Endothelial cell of umbilical vein (primary cell): ENCODE data around the gene COQ2. TPM values are rescaled to one million over a fixed set of nuclear protein-coding genes. Genes with fewer than 3 reads are reported as not detected.

Source experiments
- BruUV-seq: library from RNA; stranded (reverse); fragments of 400-500 nt; replicated peaks from 2 replicates; lab custom pipeline; 2021; lab: Mats Ljungman, UMichigan
- CTCF ChIA-PET: fragments of 300-600, 350-600 bp; sonication (Branson Sonifier 250); formaldehyde crosslinking; loops from one replicate; lab custom pipeline; 2021; ENCODE audit warnings: antibody characterized with exemption, inconsistent platforms; lab: Charles Lee
- POLR2A ChIA-PET: fragments of 300-600, 350-600 bp; sonication (Branson Sonifier 250); formaldehyde crosslinking; loops from one replicate; lab custom pipeline; 2021; ENCODE audit warnings: antibody characterized with exemption, inconsistent platforms; lab: Charles Lee
- DNase-seq: peaks from one replicate; pipeline ENCODE4 v3.0.0-alpha.2; 2011; ENCODE audit warnings: low read depth, low spot score
- FAIRE-seq: peaks from 2 replicates; lab custom pipeline; 2011; peaks lifted over from hg19 to GRCh38; lab: Jason Lieb, UNC
- H2AFZ ChIP-seq: 2 replicates; pipeline ENCODE4 v1.6.0; 2012; ENCODE audit warnings: low read depth, low read length, control low read depth, inconsistent platforms
- H3K27ac ChIP-seq: 2 replicates; pipeline ENCODE4 v1.5.1; 2011; ENCODE audit warnings: low read depth, mild to moderate bottlenecking, control low read depth, low read length, moderate library complexity; ENCODE audit not compliant: insufficient read depth
- H3K27me3 ChIP-seq, 2 experiments: 2 replicates each; pipeline versions ENCODE4 v1.6.0 to v1.6.1; 2011; ENCODE audit warnings: low read length in 2 of 2, mixed read lengths in 1 of 2; ENCODE audit not compliant: control insufficient read depth in 2 of 2, insufficient read depth in 2 of 2
- H3K36me3 ChIP-seq, 2 experiments: 2 replicates in 1 of 2; 3 replicates in 1 of 2; pipeline ENCODE4 v1.5.1; 2011; ENCODE audit warnings: low read length in 2 of 2, mild to moderate bottlenecking in 1 of 2, moderate library complexity in 1 of 2; ENCODE audit not compliant: control insufficient read depth in 2 of 2, insufficient read depth in 2 of 2; ENCODE audit errors: extremely low read depth in 1 of 2
- H3K4me1 ChIP-seq: 3 replicates; pipeline ENCODE4 v1.5.1; 2011; ENCODE audit warnings: mild to moderate bottlenecking, low read length; ENCODE audit not compliant: control insufficient read depth, insufficient read depth; ENCODE audit errors: extremely low read depth
- H3K4me2 ChIP-seq: 2 replicates; pipeline ENCODE4 v1.6.1; 2011; ENCODE audit warnings: low read length, control low read depth, mixed read lengths; ENCODE audit not compliant: insufficient read depth
- H3K4me3 ChIP-seq, 3 experiments: fragments of 200-600 bp in 1 of 3; sonication (generic), shearing (Covaris generic) in 1 of 3; replicated peaks in 1 of 3; 2 replicates each; pipeline ENCODE4 v1.5.1; 2011 to 2016; ENCODE audit warnings: control low read depth in 3 of 3, low read length in 3 of 3, mild to moderate bottlenecking in 2 of 3, inconsistent platforms in 1 of 3, low read depth in 1 of 3, moderate library complexity in 1 of 3; ENCODE audit not compliant: insufficient read depth in 1 of 3
- H3K79me2 ChIP-seq: 2 replicates; pipeline ENCODE4 v1.6.0; 2012; ENCODE audit warnings: low read length, inconsistent platforms; ENCODE audit not compliant: control insufficient read depth, insufficient read depth
- H3K9ac ChIP-seq: replicated peaks from 2 replicates; pipeline ENCODE3; 2011; ENCODE audit warnings: low read length, control low read depth; ENCODE audit not compliant: insufficient read depth; ENCODE audit errors: extremely low read depth
- H3K9me1 ChIP-seq: replicated peaks from 3 replicates; pipeline ENCODE4 v1.6.0; 2011; ENCODE audit warnings: mild to moderate bottlenecking, low read length; ENCODE audit not compliant: control insufficient read depth, insufficient read depth; ENCODE audit errors: extremely low read depth
- H3K9me3 ChIP-seq: replicated peaks from 2 replicates; pipeline ENCODE4 v1.5.1; 2012; ENCODE audit warnings: low read length, inconsistent platforms; ENCODE audit not compliant: control insufficient read depth, insufficient read depth
- H4K20me1 ChIP-seq: replicated peaks from 2 replicates; pipeline ENCODE3; 2011; ENCODE audit warnings: mild to moderate bottlenecking, low read length; ENCODE audit not compliant: control insufficient read depth, insufficient read depth; ENCODE audit errors: extremely low read depth
- EZH2 ChIP-seq: IDR thresholded peaks from 2 replicates; pipeline ENCODE4 v1.6.1; 2012; ENCODE audit warnings: borderline replicate concordance, low read depth, mild to moderate bottlenecking, moderate library complexity, low read length, inconsistent platforms; ENCODE audit not compliant: severe bottlenecking
- FOS ChIP-seq: IDR thresholded peaks from 2 replicates; pipeline ENCODE4 v1.6.1; 2011; ENCODE audit warnings: mild to moderate bottlenecking, low read length, moderate library complexity, borderline replicate concordance; ENCODE audit not compliant: insufficient read depth
- GATA2 ChIP-seq: IDR thresholded peaks from 2 replicates; pipeline ENCODE4 v1.7.0; 2011; ENCODE audit warnings: low read depth, mild to moderate bottlenecking, moderate library complexity, mixed read lengths, low read length; ENCODE audit not compliant: insufficient read length, insufficient read depth
- JUN ChIP-seq: IDR thresholded peaks from 2 replicates; pipeline ENCODE4 v1.6.1; 2011; ENCODE audit warnings: borderline replicate concordance, low read depth; ENCODE audit not compliant: insufficient read length, insufficient read depth
- MYC ChIP-seq: IDR thresholded peaks from one replicate; pipeline ENCODE4 v1.6.1; 2011; ENCODE audit warnings: mild to moderate bottlenecking, low read depth, low read length
- POLR2A ChIP-seq: IDR thresholded peaks from 2 replicates; pipeline ENCODE4 v1.6.1; 2012; ENCODE audit warnings: low read depth, mild to moderate bottlenecking, control low read depth, low read length
- POLR2AphosphoS5 ChIP-seq: IDR thresholded peaks from 2 replicates; pipeline ENCODE4 v1.6.1; 2012; ENCODE audit warnings: low read depth, mild to moderate bottlenecking, control low read depth, low read length, moderate library complexity; ENCODE audit not compliant: insufficient read depth
- dilution Hi-C: fragments of 300-500 bp; cut with MboI; formaldehyde crosslinking; loops from one replicate; pipeline ENCODE4 v1.15.0; 2019; ENCODE audit warnings: low sequenced_read_pairs; ENCODE audit not compliant: extremely low pct_ligation_motif_present
- intact Hi-C: fragments of 100-400 bp; cut with micrococcal nuclease; formaldehyde crosslinking; loops from one replicate; pipeline ENCODE4 v1.10.0; 2022
- polyA plus RNA-seq, 4 experiments: library from polyadenylated mRNA; depleted of rRNA in 3 of 4; stranded (reverse) in 3 of 4; unstranded in 1 of 4; fragments of >200 nt; gene quantifications; 2 replicates each; pipeline versions ENCODE4 v1.2.1 to v1.2.3, GENCODE V29; 2011 to 2012; ENCODE audit warnings: missing spikeins in 1 of 4
- total RNA-seq: library from RNA; stranded (reverse); gene quantifications from 2 replicates; pipeline ENCODE4 v1.2.3, GENCODE V29; 2021
- TF ChIP-seq, protein P1 (sequence below), 2 donors: IDR thresholded peaks; 1 replicate in 1 of 2; 2 replicates in 1 of 2; pipeline ENCODE4 v1.5.1; 2011; ENCODE audit warnings: low read length in 2 of 2, mild to moderate bottlenecking in 2 of 2, moderate library complexity in 2 of 2, control low read depth in 1 of 2, inconsistent platforms in 1 of 2, low read depth in 1 of 2; ENCODE audit not compliant: insufficient read depth in 1 of 2; ENCODE audit errors: extremely low read depth in 1 of 2
- TF ChIP-seq, protein P2 (sequence below): IDR thresholded peaks from 2 replicates; pipeline ENCODE4 v1.6.1; 2011; ENCODE audit not compliant: insufficient read depth, insufficient read length

COQ2 gene
- total and polyA plus RNA-seq, 2 donors (not counting 3 experiments of a cell fraction or from before 2014, with no cell fraction given): 25.5 to 28.0 TPM

DNA sequence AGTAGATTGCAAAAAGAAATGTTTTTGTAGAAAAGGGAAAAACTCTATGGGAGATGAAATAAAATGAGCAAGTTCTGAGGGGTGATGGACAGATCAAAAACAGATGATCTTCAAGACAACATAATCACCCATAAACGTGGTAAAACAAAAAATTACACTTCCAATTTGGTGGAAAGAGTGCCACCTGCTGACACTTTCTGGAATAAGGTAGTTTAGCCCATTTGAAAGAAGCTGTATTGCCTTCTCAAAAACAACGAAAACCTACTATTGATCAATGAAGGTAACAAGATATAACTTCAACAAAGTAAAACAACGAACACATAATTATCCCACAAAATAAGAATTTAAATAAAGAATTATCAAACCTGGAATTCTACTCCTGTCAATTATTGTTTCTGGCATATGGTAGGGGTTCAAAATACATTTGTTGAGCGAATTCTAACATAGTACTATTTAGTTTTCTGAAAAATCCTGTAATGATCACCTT, 2.5 kb downstream of the COQ2 start:
- ChIA-PET POLR2A (interaction anchor here (0.8 kb wide), 1 partner anchor 173 kb away, joined by 3 read pairs; the partner anchor contains the start of genes HELQ and MRPS18C), CTCF (interaction anchor here (0.5 to 5.4 kb wide), 66 partner anchors 9 to 820 kb away, joined by 3 to 146 read pairs (median 4); partner anchors contain the start of genes COPS4, HELQ, LIN54 and MRPS18C)
- TF ChIP-seq FOS (no peak), JUN (no peak)
- TF ChIP-seq, protein P1, sequence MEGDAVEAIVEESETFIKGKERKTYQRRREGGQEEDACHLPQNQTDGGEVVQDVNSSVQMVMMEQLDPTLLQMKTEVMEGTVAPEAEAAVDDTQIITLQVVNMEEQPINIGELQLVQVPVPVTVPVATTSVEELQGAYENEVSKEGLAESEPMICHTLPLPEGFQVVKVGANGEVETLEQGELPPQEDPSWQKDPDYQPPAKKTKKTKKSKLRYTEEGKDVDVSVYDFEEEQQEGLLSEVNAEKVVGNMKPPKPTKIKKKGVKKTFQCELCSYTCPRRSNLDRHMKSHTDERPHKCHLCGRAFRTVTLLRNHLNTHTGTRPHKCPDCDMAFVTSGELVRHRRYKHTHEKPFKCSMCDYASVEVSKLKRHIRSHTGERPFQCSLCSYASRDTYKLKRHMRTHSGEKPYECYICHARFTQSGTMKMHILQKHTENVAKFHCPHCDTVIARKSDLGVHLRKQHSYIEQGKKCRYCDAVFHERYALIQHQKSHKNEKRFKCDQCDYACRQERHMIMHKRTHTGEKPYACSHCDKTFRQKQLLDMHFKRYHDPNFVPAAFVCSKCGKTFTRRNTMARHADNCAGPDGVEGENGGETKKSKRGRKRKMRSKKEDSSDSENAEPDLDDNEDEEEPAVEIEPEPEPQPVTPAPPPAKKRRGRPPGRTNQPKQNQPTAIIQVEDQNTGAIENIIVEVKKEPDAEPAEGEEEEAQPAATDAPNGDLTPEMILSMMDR (IDR thresholded peaks at IDR 0.05; ENCODE audit: extremely low read depth in 1 of 2, insufficient read depth in 1 of 2, low read depth in 1 of 2, low read length in 2 of 2): peak; percentile 44 to 49
- peaks cover 7% of the 10 kb centered on the region for H3K79me2 ChIP-seq
- no peak overlapping the region for H3K4me3 ChIP-seq
- H4K20me1 ChIP-seq: no peaks in the 10 kb centered on the region
- intact Hi-C loops (loop anchor here (1.0 to 5.0 kb wide), 3 partner anchors 227 to 820 kb away; no protein-coding TSS in a partner anchor), dilution Hi-C loops (no loop called here)
- no peak overlapping the region for H3K27ac ChIP-seq
- H2AFZ ChIP-seq: no peak overlapping the region
- BruUV-seq: no TSS peak
- FAIRE-seq: peak; percentile 82
- no peaks in the 10 kb centered on the region for H3K9me3 ChIP-seq
- H3K9ac ChIP-seq: no peak overlapping the region
- H3K36me3 ChIP-seq: no peaks in the 10 kb centered on the region
- peaks cover 23% of the 10 kb centered on the region for H3K4me1 ChIP-seq
- H3K27me3 ChIP-seq: no peaks in the 10 kb centered on the region
- peak; percentile 79 for DNase-seq
- peak overlapping the region; percentile 12 for H3K4me2 ChIP-seq
- H3K9me1 ChIP-seq: no peaks in the 10 kb centered on the region

GRCh38 chr4:83281307-83281706, 3.3 kb downstream of the COQ2 start:
- peaks cover 23% of the 10 kb centered on the region for H3K4me1 ChIP-seq
- CTCF ChIA-PET: interaction anchor here (0.8 to 5.4 kb wide), 23 partner anchors 10 to 542 kb away, joined by 3 to 146 read pairs (median 7); partner anchors contain the start of genes COPS4, HELQ, MRPS18C and SCD5
- DNase-seq (no peak), FAIRE-seq (no peak)
- TF ChIP-seq POLR2AphosphoS5 (no peak), JUN (no peak), EZH2 (no peak), FOS (no peak), MYC (no peak), GATA2 (no peak), POLR2A (no peak)
- TF ChIP-seq, protein P2, sequence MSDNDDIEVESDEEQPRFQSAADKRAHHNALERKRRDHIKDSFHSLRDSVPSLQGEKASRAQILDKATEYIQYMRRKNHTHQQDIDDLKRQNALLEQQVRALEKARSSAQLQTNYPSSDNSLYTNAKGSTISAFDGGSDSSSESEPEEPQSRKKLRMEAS: no peak
- TF ChIP-seq, protein P1 (IDR thresholded peaks at IDR 0.05; ENCODE audit: extremely low read depth in 1 of 2, insufficient read depth in 1 of 2, low read depth in 1 of 2, low read length in 2 of 2): no peak
- no peak overlapping the region for H3K9ac ChIP-seq
- no peaks in the 10 kb centered on the region for H3K9me3 ChIP-seq
- no peaks in the 10 kb centered on the region for H3K36me3 ChIP-seq
- H4K20me1 ChIP-seq: no peaks in the 10 kb centered on the region
- no peak overlapping the region for H3K4me3 ChIP-seq
- intact Hi-C loops: loop anchor here (5.0 kb wide), 2 partner anchors 429 to 819 kb away; no protein-coding TSS in a partner anchor
- H3K79me2 ChIP-seq: peaks cover 7% of the 10 kb centered on the region
- H3K9me1 ChIP-seq: no peaks in the 10 kb centered on the region
- H3K4me2 ChIP-seq: no peak overlapping the region
- dilution Hi-C loops: no loop called here
- no peak overlapping the region for H3K27ac ChIP-seq
- H2AFZ ChIP-seq: no peak overlapping the region
- no TSS peak for BruUV-seq
- no peaks in the 10 kb centered on the region for H3K27me3 ChIP-seq
- POLR2A ChIA-PET: no interaction called here
